HepG2 (cell line): Measurements from ENCODE around the gene PADI6. TPM values are rescaled to one million over a fixed set of nuclear protein-coding genes. Genes with fewer than 3 reads are reported as not detected.

Experiments
- ATAC-seq: fragments of 200-7000 bp; cut with Tn5 transposase; 3 replicates; pipeline ENCODE4 v1.9.1; 2020; ENCODE audit warnings: mild to moderate bottlenecking, moderate library complexity
- BruUV-seq: library from RNA; stranded (reverse); fragments of 400-500 nt; replicated peaks from 2 replicates; lab custom pipeline; 2021; lab: Mats Ljungman, UMichigan
- CTCF ChIA-PET: fragments of 300-600 bp; formaldehyde crosslinking; extraction: SDS; loops from one replicate; lab custom pipeline; 2021; ENCODE audit warnings: low total read pairs, inconsistent platforms, low intra/inter-chr PET ratio; lab: Yijun Ruan, JAX
- POLR2A ChIA-PET: fragments of 350-600 bp; sonication (Branson Sonifier 250); formaldehyde crosslinking; loops from one replicate; lab custom pipeline; 2020; ENCODE audit warnings: antibody characterized with exemption, inconsistent platforms; lab: Yijun Ruan, JAX
- DNase-seq: peaks from one replicate; pipeline ENCODE4 v3.0.0-alpha.2; 2015; ENCODE audit warnings: low spot score
- FAIRE-seq: peaks from 3 replicates; lab custom pipeline; 2011; peaks lifted over from hg19 to GRCh38; lab: Jason Lieb, UNC
- H2AFZ ChIP-seq: one replicate; pipeline ENCODE4 v1.6.1; 2011; ENCODE audit warnings: low read length, inconsistent platforms
- H3K27ac ChIP-seq: fragments of 300-600 bp; 3 replicates; pipeline ENCODE4 v1.8.0; 2011; ENCODE audit warnings: mixed run types, mild to moderate bottlenecking, mixed read lengths, low read length, inconsistent platforms; ENCODE audit not compliant: insufficient read depth; ENCODE audit errors: extremely low read length
- H3K27me3 ChIP-seq, 2 experiments: fragments of 200-600 bp in 1 of 2; 2 replicates in 1 of 2; 3 replicates in 1 of 2; pipeline versions ENCODE4 v1.6.0 to v1.8.0; 2011; ENCODE audit warnings: low read length in 2 of 2, mild to moderate bottlenecking in 2 of 2, moderate library complexity in 2 of 2, inconsistent platforms in 1 of 2; ENCODE audit not compliant: insufficient read depth in 2 of 2, control insufficient read depth in 1 of 2
- H3K36me3 ChIP-seq, 2 experiments: fragments of 200-600 bp in 1 of 2; replicated peaks in 1 of 2; 2 replicates in 1 of 2; 3 replicates in 1 of 2; pipeline versions ENCODE4 v1.5.1 to v1.8.0; 2011; ENCODE audit warnings: low read length in 2 of 2, inconsistent platforms in 1 of 2; ENCODE audit not compliant: insufficient read depth in 2 of 2, control insufficient read depth in 1 of 2
- H3K4me1 ChIP-seq: 2 replicates; pipeline ENCODE4 v1.5.1; 2012; ENCODE audit warnings: low read length, inconsistent platforms; ENCODE audit not compliant: insufficient read depth
- H3K4me2 ChIP-seq: 2 replicates; pipeline ENCODE4 v1.6.0; 2011; ENCODE audit warnings: low read depth, low read length, inconsistent platforms
- H3K4me3 ChIP-seq, 3 experiments: fragments of 200-600 bp in 1 of 3; sonication (generic), shearing (Covaris generic) in 1 of 3; replicated peaks in 1 of 3; 2 replicates each; pipeline ENCODE4 v1.5.1; 2011 to 2016; ENCODE audit warnings: low read length in 3 of 3, inconsistent platforms in 2 of 3, low read depth in 2 of 3, mild to moderate bottlenecking in 2 of 3, control low read depth in 1 of 3, mixed read lengths in 1 of 3; ENCODE audit not compliant: insufficient read depth in 1 of 3
- H3K79me2 ChIP-seq: one replicate; pipeline ENCODE4 v1.6.1; 2011; ENCODE audit warnings: low read length, inconsistent platforms; ENCODE audit not compliant: insufficient read depth
- H3K9ac ChIP-seq: 2 replicates; pipeline ENCODE4 v1.6.0; 2011; ENCODE audit warnings: mild to moderate bottlenecking, low read depth, low read length, inconsistent platforms; ENCODE audit not compliant: insufficient read depth
- H3K9me3 ChIP-seq: 2 replicates; pipeline ENCODE4 v1.5.1; 2012; ENCODE audit warnings: mild to moderate bottlenecking, low read length
- H4K20me1 ChIP-seq: 2 replicates; pipeline ENCODE4 v1.6.0; 2011; ENCODE audit warnings: inconsistent platforms, mild to moderate bottlenecking, low read length, moderate library complexity; ENCODE audit not compliant: insufficient read depth
- MLXIP ChIP-seq: sonication (generic); formaldehyde crosslinking; IDR thresholded peaks from 2 replicates; pipeline ENCODE4 v1.9.0; 2021; ENCODE audit warnings: missing genetic modification reagents, borderline replicate concordance
- SIX1 ChIP-seq: sonication (generic); formaldehyde crosslinking; IDR thresholded peaks from 2 replicates; pipeline ENCODE4 v1.4.0; 2020; ENCODE audit warnings: missing genetic modification reagents, borderline replicate concordance
- SMAD1 ChIP-seq: sonication (generic); formaldehyde crosslinking; IDR thresholded peaks from 2 replicates; pipeline ENCODE4 v1.4.0; 2020; ENCODE audit warnings: missing genetic modification reagents, low read depth, mild to moderate bottlenecking, borderline replicate concordance
- TFDP1 ChIP-seq: IDR thresholded peaks from 2 replicates; pipeline ENCODE4 v1.6.1; 2016; ENCODE audit warnings: missing compliant biosample characterization, missing genetic modification reagents, borderline replicate concordance
- ZFP82 ChIP-seq: sonication (generic); formaldehyde crosslinking; IDR thresholded peaks from 2 replicates; pipeline ENCODE4 v1.5.1; 2020; ENCODE audit warnings: mild to moderate bottlenecking, missing genetic modification reagents, borderline replicate concordance
- WGBS: methylation state at CpG from one replicate; pipeline ENCODE4 v1.1.6; 2017; ENCODE audit warnings: low lambda C conversion rate; 5-methylcytosine and 5-hydroxymethylcytosine counted together
- in situ Hi-C: cut with HindIII; loops from 2 replicates; pipeline ENCODE4 v1.10.0; 2017; ENCODE audit warnings: low pct_unique_long_range_greater_than_20kb; ENCODE audit not compliant: extremely low pct_ligation_motif_present
- intact Hi-C: fragments of 100-400 bp; cut with micrococcal nuclease; formaldehyde crosslinking; loops from one replicate; pipeline ENCODE4 v1.10.0; 2022; ENCODE audit not compliant: unreplicated experiment
- polyA plus RNA-seq, 8 experiments: library from polyadenylated mRNA; depleted of rRNA in 3 of 8; stranded (reverse) in 7 of 8; unstranded in 1 of 8; fragments of >200 nt; fragmentation: Illumina TruSeq in 4 of 8; extraction: Trizol in 4 of 8; gene quantifications; 2 replicates each; pipeline versions ENCODE4 v1.2.1 to v1.2.3, GENCODE V29; 2011 to 2016; ENCODE audit warnings: low read depth in 4 of 8, missing spikeins in 1 of 8, mixed read lengths in 1 of 8; ENCODE audit not compliant: insufficient read depth in 1 of 8
- total RNA-seq, 5 experiments: library from RNA; depleted of rRNA; stranded (reverse); fragments of >200 nt; fragmentation: Illumina TruSeq; extraction: Trizol; gene quantifications; 2 replicates each; pipeline ENCODE4 v1.2.3, GENCODE V29; 2016; ENCODE audit warnings: low read depth in 1 of 5

Gene PADI6
- total and polyA plus RNA-seq, 2 of the 13 experiments (the other 11 are each of a cell fraction or from before 2014, with no cell fraction given): not detected

GRCh38 chr1:17361687-17362086 lies 10.3 kb upstream of the PADI6 start:
- ChIA-PET CTCF (no interaction called here), POLR2A (no interaction called here)
- no peak for ATAC-seq
- Histone ChIP-seq H4K20me1 (no peaks in the 10 kb centered on the region), H3K9me3 (no peaks in the 10 kb centered on the region), H2AFZ (no peak overlapping the region), H3K27me3 (peaks cover 0 to 14% of the 10 kb centered on the region in 2 experiments; a peak in 2 of 5 replicates), H3K9ac (no peak overlapping the region), H3K79me2 (no peaks in the 10 kb centered on the region), H3K27ac (no peak overlapping the region), H3K4me3 (no peak overlapping the region), H3K4me2 (no peak overlapping the region), H3K36me3 (no peaks in the 10 kb centered on the region), H3K4me1 (no peaks in the 10 kb centered on the region)
- TF ChIP-seq ZFP82 (CRISPR knock-in tag) (no peak), TFDP1 (CRISPR knock-in tag) (no peak), SIX1 (CRISPR knock-in tag) (no peak), MLXIP (no peak), SMAD1 (no peak)
- 47% methylated on average over 4 of the region's 4 CpGs for WGBS
- in situ Hi-C loops (no loop called here), intact Hi-C loops (no loop called here)
- FAIRE-seq: no peak
- BruUV-seq: no TSS peak
- no peak for DNase-seq
